Bladder microvascular endothelial cell (primary cell): ENCODE measurements around the gene TP73. TPM values are rescaled to one million over a fixed set of nuclear protein-coding genes. Genes with fewer than 3 reads are reported as not detected.

ENCODE experiments used
- total RNA-seq: library from RNA; depleted of rRNA; stranded (reverse); fragments of >200 nt; gene quantifications from 2 replicates; pipeline ENCODE4 v1.2.3, GENCODE V29; 2014

TP73 gene
- under 0.01 and 0.13 TPM in 2 replicates for total RNA-seq

DNA sequence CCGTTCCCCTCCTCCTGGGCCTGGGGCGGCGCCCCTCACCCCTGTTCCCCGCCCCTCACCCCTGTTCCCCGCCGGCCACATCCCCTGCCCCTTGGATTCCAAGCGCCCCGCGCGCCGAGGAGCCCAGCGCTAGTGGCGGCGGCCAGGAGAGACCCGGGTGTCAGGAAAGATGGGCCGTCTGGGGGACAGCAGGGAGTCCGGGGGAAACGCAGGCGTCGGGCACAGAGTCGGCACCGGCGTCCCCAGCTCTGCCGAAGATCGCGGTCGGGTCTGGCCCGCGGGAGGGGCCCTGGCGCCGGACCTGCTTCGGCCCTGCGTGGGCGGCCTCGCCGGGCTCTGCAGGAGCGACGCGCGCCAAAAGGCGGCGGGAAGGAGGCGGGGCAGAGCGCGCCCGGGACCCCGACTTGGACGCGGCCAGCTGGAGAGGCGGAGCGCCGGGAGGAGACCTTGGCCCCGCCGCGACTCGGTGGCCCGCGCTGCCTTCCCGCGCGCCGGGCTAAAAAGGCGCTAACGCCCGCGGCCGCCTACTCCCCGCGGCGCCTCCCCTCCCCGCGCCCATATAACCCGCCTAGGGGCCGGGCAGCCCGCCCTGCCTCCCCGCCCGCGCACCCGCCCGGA lies at the start of gene TP73:
Gene TP73 (plus strand): TSS at position 587 of the 618 bp plus-strand sequence. CDS start 29,850 bp downstream, outside the sequence.

DNA sequence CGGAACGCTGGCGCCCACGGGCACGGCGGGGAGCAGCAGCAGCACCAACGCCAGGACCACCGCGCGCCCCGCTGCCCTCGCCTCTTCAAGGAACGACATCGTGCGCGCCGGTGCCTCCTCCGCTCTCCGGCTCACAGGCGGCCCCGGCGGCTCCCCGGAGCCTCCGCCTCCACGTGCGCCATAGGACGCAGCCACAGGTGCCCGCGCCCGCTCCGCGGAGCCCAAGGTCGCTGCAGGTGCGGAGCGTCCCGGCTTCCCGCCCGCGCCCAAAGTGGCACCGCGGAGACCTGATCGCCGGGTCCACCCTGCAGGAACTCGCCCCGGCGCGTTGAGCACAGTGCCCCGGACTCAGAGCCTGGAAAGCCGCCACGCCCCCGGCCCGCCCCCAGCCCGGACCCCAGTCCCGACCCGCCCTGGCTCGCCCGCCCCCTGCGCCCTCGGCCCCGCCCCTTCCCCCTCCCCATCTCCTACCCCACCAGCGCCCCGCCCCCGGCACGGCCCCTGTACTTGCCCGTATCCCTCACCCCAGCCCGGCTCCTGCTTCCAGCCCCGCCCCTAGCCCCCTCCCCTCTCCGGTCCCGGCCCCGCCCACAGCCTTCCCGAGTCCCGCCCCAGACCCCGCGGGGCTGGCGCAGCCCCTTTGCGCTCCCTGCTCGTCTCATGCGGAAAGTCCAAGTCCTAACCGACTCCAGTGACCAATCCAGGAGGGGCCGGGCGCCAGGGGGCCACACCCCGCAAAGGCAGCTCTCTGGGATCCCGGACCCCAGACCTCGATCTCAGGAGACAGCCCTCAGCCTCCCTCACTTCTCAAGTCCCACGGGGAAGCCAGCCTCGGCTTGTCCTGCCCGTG lies 40.9 kb upstream of the TP73 start, which contains the start of gene MEGF6:
Gene MEGF6 (minus strand): TSS at position 339 of the 850 bp plus-strand sequence. CDS start 240 bp downstream, at position 99.

DNA sequence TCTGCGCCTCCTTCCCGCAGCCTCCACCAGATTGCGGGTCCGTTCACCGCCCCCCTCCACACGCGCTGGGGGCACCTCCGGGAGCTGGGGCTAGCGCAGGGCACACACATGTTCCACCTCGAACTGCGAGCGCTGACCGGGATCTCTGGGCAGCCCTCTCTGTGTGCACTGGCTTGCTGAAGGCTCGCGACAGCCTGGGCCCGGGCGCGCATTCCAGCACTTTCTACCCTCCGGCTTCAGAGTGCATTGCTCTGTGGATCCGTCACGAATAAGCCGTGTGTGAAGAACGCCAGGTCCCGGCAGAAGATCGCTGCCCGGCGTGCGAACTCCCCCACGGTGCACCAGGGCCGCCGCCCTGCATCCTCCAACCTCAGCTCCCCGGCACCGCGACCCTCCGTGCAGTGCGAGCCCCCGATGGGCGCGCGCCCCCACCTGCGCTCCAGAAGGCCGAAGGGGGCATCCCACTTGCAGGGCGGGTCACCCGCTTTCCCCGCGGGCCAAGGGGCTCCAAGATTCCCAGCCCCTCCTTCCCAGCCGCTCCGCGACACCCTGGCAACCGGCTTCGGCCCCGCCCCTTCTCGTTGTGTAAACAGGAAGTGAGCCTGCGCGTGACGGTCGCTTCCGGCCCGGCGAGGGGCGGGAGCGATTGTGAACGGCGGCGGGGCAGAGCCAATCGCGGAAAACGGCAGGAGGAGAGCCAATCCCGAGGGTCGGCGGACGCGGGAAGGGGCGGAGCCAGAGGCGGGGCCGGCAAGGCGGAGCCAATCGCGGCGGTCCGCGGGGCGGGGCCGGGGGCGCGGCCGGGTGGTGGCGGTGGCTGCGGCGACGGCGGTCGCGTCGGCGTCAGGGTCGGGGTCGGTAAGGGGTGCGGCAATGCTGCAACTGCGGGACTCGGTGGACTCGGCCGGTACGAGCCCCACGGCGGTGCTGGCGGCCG lies 27.8 kb upstream of the TP73 start, which contains the start of gene TPRG1L:
Gene TPRG1L (plus strand): TSS at position 816 of the 937 bp plus-strand sequence. CDS start 58 bp downstream, at position 874.

DNA sequence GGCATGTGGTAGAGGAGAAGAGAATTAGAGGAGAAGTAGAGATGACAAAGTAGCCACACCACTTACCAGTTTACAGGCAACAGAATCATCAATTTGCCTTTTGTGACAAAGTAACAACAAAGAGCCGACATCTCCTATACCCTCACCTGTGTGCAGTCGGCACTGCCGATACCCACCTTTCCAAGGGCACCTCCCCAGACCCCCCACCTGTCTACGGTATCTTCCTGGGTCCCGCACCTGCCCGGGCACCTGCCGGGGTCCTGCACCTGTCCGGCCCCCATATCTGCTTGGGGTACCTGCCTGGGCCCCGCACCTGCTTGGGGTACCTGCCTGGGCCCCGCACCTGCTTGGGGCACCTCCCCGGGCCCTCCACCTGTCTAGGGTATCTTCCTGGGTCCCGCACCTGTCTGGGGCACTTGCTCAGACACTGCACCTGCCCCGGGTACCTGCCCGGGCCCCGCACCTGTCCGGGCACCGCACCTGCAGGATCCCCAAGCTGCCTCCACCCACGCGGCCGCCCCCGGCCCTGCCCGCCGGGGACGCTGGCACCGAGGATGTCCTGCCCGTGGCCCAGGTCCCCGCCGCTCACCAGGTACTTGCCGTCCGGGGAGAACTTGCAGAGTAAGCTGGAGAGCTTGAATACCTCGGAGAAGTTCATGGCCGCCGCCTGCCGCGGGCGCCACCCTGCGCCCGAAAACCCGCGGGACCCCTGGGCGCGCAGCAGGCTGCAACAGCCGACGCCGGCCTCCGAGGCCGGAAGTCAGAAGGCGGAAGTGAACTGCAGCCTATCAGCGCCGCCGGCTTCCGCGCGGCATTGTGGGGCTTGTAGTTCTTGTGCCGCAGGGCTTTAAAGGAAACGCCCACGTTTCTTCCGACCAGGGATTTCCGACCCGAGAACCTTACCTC lies 2.7 kb upstream of the TP73 start, which contains the start of gene WRAP73:
Gene WRAP73 (minus strand): TSS at position 762 of the 906 bp plus-strand sequence. CDS start 104 bp downstream, at position 658.

DNA sequence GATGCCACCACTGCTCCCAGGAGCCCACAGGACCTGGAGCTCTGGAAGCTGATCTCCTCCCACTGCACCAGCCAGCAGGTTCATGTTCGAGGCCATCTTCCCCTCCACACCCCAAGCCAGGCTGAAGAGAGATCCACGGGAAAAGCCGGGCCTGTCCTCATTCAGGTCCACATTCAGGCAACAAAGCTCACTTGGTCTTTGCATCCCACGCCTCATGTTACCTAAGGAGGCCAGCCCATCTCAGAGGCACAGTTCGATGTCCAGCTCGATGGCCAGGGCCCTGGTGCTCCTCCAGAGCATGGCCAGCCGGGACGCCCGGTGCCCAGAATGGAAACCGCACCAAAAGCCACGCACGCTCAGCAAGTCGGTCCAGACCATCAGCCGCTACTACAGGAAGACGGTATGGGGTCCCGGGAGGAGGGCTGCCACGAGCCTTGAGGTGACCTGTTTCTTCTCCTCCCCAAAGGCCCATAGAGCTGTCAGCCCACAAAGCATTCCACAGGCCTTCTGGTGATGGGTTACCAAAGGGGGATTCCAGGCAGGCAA lies 100.2 kb downstream of the TP73 start, which contains the start of gene CCDC27:
Gene CCDC27 (plus strand): TSS at position 51 of the 546 bp plus-strand sequence. CDS start 32 bp downstream, at position 83.

DNA sequence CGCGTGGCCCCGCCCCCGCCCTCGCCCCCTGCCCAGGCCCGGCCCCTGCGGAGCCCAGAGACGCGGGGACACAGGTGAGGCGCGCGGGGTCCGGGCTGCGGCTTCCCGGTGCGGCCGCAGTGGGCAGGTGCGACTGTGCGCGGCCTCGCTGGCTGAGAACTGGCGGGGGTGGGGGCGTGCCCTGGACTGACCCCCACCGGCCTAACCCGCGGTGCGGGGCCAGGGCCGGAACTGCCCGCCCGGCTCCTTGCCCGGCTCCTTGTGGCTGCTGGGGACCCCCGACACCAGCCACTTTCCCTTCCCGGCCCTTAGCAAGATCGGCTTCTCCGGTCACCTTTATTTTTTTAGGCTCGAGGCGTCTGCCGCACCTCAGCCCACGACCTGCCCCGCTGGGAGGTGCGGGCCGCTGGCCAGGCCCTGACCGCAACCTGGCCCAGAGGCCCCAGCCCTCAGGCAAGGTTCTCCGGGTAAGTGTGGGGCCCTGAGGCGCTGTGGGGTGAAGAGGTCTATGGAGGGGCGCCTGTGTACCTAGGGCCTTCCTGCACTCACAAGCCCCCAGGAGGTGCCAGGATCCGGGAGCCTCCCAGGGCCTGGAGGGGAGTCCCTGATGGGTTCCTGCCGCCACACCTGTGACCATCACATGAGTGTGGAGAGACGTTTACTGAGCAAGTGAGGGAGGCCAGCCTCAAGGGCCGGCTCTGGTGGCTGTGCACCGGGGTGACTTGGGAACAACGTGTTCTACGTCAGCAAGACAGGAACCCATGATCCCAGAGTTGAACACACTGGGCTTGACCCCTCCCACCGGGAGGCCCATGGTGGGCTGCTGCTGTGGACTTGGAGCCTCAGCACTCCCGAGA lies 120.6 kb downstream of the TP73 start, which contains the start of gene SMIM1:
Gene SMIM1 (plus strand): TSS at position 35 of the 857 bp plus-strand sequence. CDS start 2,625 bp downstream, outside the sequence.

Other genes starting within 250 kb of the TP73 start
- 0.81 and 0.94 TPM in 2 replicates for gene ARHGEF16, start 197.9 kb upstream of the TP73 start, total RNA-seq
- gene MEGF6, start 41.0 kb upstream of the TP73 start, total RNA-seq, result 30.8 and 274 TPM in 2 replicates
- gene TPRG1L, start 27.5 kb upstream of the TP73 start, total RNA-seq, result 28.2 and 37.4 TPM in 2 replicates
- 14.9 and 25.6 TPM in 2 replicates for gene WRAP73, start 2.4 kb upstream of the TP73 start, total RNA-seq
- not detected in 2 replicates for gene CCDC27, start 99.9 kb downstream of the TP73 start, total RNA-seq
- gene SMIM1, start 120.2 kb downstream of the TP73 start, total RNA-seq, result 0.44 and 0.49 TPM in 2 replicates
- gene LRRC47, start 144.0 kb downstream of the TP73 start, total RNA-seq, result 22.7 and 28.8 TPM in 2 replicates
- gene CEP104, start 204.7 kb downstream of the TP73 start, total RNA-seq, result 18.3 and 35.9 TPM in 2 replicates
- 6.5 and 9.4 TPM in 2 replicates for gene DFFB, start 205.0 kb downstream of the TP73 start, total RNA-seq
- 20.2 and 26.3 TPM in 2 replicates for gene C1orf174, start 247.8 kb downstream of the TP73 start, total RNA-seq